Thymus (tissue), 11 donors: ENCODE results near the gene FGF2. TPM values are rescaled to one million over a fixed set of nuclear protein-coding genes. Genes with fewer than 3 reads are reported as not detected.
"Not testable (repeated sequence)": the region's sequence is repeated elsewhere in the genome, so short reads cannot be mapped to it uniquely, and the experiment has no call there.

Source experiments
- DNase-seq, 9 donors: peaks; one replicate each; pipeline ENCODE4 v3.0.0-alpha.2; 2013; ENCODE audit warnings: low spot score in 9 of 9, low read depth in 6 of 9, missing footprints in 1 of 9
- H3K27ac ChIP-seq, 2 donors: one replicate each; pipeline ENCODE4 v1.5.1; 2013; ENCODE audit warnings: control low read depth in 1 of 2, low read depth in 1 of 2, low read length in 1 of 2, mild to moderate bottlenecking in 1 of 2, moderate library complexity in 1 of 2
- H3K27me3 ChIP-seq, 2 donors: one replicate each; pipeline ENCODE4 v1.5.1; 2013; ENCODE audit warnings: low read length in 1 of 2; ENCODE audit not compliant: control insufficient read depth in 2 of 2, insufficient read depth in 1 of 2
- H3K36me3 ChIP-seq, 2 donors: one replicate each; pipeline ENCODE4 v1.5.1; 2013; ENCODE audit warnings: low read length in 1 of 2, mild to moderate bottlenecking in 1 of 2, moderate library complexity in 1 of 2; ENCODE audit not compliant: control insufficient read depth in 2 of 2, insufficient read depth in 2 of 2
- H3K4me1 ChIP-seq, 2 donors: one replicate each; pipeline ENCODE4 v1.5.1; 2013; ENCODE audit warnings: low read length in 2 of 2; ENCODE audit not compliant: control insufficient read depth in 2 of 2, insufficient read depth in 2 of 2
- H3K4me3 ChIP-seq, 2 donors: one replicate each; pipeline ENCODE4 v1.5.1; 2013; ENCODE audit warnings: low read length in 2 of 2, control low read depth in 1 of 2, mild to moderate bottlenecking in 1 of 2
- H3K9me3 ChIP-seq, 2 donors: one replicate each; pipeline ENCODE4 v1.5.1; 2013; ENCODE audit warnings: low read length in 1 of 2, mild to moderate bottlenecking in 1 of 2; ENCODE audit not compliant: control insufficient read depth in 2 of 2, insufficient read depth in 1 of 2
- WGBS: extraction: QIAGEN DNeasy Blood & Tissue Kit; methylation state at CpG from one replicate; pipeline ENCODE4 v1.1.7; 2013; 5-methylcytosine and 5-hydroxymethylcytosine counted together
- polyA plus RNA-seq: library from polyadenylated mRNA; stranded (reverse); fragments of 200-250 nt; gene quantifications from one replicate; pipeline ENCODE4 v1.2.3, GENCODE V29; 2013
- total RNA-seq: library from RNA; stranded (reverse); fragments of 120-200 nt; gene quantifications from one replicate; pipeline ENCODE4 v1.2.4, GENCODE V29; 2013
- donor health status: healthy.

FGF2 gene
- total and polyA plus RNA-seq, 2 donors: 2.0 to 3.7 TPM

DNA sequence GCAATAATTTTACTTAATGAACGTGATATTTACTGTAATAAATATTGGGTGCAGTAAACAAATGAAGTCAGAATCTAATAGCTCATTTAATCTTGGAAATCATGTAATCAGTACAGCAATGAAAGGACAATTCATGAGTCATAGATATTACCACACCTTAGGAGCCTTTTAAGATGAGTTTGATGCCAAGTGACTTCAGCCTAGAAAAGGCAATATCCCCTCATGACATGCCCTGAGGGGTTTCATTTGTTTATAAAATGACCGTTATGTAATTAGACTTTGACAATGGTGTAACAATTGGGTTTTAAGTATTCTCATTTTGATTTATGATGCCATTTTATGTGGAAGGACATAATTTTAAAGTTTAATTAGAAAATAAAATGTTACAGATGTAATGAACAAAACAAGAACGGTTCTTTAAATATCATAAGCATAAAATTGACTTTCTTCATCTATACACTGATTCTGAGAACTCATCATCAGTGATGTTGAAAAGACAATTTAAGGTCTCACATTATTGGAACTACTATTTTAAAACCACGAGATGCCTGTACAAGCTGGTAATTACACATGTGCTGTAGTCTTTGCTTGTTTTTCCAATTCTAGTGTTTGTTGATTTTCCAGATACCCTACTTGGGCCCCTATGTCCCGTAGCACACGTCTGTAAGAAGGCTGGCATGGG lies 5.0 kb downstream of the FGF2 start:
- H3K27me3 ChIP-seq: peaks cover 33 to 51% of the 10 kb centered on the region in 2 donors
- no peaks in the 10 kb centered on the region for H3K9me3 ChIP-seq
- DNase-seq: no peak
- H3K4me3 ChIP-seq: no peak overlapping the region
- no peaks in the 10 kb centered on the region for H3K36me3 ChIP-seq
- H3K4me1 ChIP-seq: peaks cover 0 to 11% of the 10 kb centered on the region in 2 donors
- no peak overlapping the region for H3K27ac ChIP-seq
- WGBS: 94% methylated on average over 6 of the region's 6 CpGs

GRCh38 chr4:122832732-122833131 lies 6.1 kb downstream of the FGF2 start:
- Histone ChIP-seq H3K9me3 (no peaks in the 10 kb centered on the region), H3K4me3 (no peak overlapping the region), H3K27me3 (peaks cover 22 to 41% of the 10 kb centered on the region in 2 donors), H3K27ac (no peak overlapping the region), H3K4me1 (peaks cover 0 to 4% of the 10 kb centered on the region in 2 donors), H3K36me3 (no peaks in the 10 kb centered on the region)
- 98% methylated on average over 1 of the region's 1 CpG for WGBS
- no peak for DNase-seq

DNA sequence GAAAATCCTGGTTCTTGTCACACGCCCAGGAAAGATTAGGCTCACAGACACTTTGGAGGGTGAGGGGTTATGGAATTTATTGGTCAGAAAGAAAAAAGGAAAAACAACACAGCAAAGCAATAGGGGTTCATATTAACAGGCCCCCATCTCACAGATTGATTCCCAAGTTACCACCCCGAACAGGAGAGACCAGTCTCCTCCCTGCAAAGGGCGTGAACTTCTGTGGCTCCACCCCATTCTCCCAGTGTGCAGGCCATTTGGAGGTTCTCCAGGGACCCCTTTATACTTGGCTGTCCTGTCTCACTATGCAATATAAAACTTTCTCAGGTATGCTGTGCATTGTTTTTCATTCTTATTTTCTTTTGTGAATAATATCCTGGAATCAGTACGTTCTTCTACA lies 7.4 kb downstream of the FGF2 start:
- no peak for DNase-seq
- 92% methylated on average over 4 of the region's 4 CpGs for WGBS
- peaks cover 12 to 28% of the 10 kb centered on the region in 2 donors for H3K27me3 ChIP-seq
- no peaks in the 10 kb centered on the region for H3K9me3 ChIP-seq
- H3K27ac ChIP-seq: no peak overlapping the region
- H3K4me3 ChIP-seq: no peak overlapping the region
- H3K36me3 ChIP-seq: no peaks in the 10 kb centered on the region
- H3K4me1 ChIP-seq: no peaks in the 10 kb centered on the region

DNA sequence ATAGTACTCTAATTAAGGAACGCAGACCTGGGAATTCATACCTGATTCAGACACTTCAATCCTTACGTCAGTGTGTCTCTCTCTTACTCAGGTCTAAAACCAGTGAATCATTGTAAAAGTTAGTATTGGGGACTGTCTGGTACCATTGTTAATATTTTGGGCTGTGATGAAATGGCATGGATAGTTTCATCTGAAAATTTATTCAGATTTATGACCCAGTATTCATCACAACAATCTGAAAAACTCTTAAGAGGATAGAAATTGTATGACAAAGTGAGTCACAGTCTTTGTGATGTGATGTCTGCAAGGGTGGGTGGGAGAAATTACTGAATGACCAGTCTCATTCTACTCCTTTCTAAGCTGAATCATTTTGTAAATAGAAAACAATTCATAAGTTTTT lies 10.3 kb downstream of the FGF2 start:
- Histone ChIP-seq H3K4me1 (no peaks in the 10 kb centered on the region), H3K4me3 (no peak overlapping the region), H3K27me3 (peaks cover 0 to 6% of the 10 kb centered on the region in 2 donors), H3K36me3 (no peaks in the 10 kb centered on the region), H3K27ac (no peak overlapping the region), H3K9me3 (no peaks in the 10 kb centered on the region)
- no peak for DNase-seq
- WGBS: 97% methylated on average over 2 of the region's 2 CpGs

DNA sequence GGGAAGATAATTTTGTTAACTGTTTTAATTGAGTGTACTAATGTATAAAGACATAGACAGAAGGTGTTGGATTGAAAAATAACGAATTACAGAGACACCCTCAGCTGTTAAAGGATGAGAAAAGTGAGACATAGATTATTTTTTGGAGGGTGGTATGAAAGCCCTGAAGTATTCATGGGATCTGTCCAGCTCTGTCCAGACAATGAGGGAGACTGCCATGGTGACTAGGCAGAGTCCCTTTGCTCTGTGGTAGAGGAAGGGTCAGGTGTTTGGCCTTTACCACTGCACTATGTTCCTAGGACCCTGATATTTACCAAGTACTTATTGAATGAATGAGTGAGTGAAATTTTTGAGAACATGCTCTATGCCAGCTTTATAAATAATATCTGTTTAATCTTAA lies 11.4 kb downstream of the FGF2 start:
- Histone ChIP-seq H3K27me3 (peaks cover 0 to 3% of the 10 kb centered on the region in 2 donors), H3K27ac (no peak overlapping the region), H3K4me3 (no peak overlapping the region), H3K36me3 (no peaks in the 10 kb centered on the region), H3K4me1 (no peaks in the 10 kb centered on the region), H3K9me3 (no peaks in the 10 kb centered on the region)
- WGBS: 71% methylated on average over 1 of the region's 1 CpG
- no peak for DNase-seq

GRCh38 chr4:122842392-122842791 lies 15.8 kb downstream of the FGF2 start:
- no peaks in the 10 kb centered on the region for H3K27me3 ChIP-seq
- no peak for DNase-seq
- H3K4me3 ChIP-seq: no peak overlapping the region
- H3K9me3 ChIP-seq: no peaks in the 10 kb centered on the region
- no peaks in the 10 kb centered on the region for H3K4me1 ChIP-seq
- 90% methylated on average over 1 of the region's 1 CpG for WGBS
- H3K36me3 ChIP-seq: no peaks in the 10 kb centered on the region
- no peak overlapping the region for H3K27ac ChIP-seq

DNA sequence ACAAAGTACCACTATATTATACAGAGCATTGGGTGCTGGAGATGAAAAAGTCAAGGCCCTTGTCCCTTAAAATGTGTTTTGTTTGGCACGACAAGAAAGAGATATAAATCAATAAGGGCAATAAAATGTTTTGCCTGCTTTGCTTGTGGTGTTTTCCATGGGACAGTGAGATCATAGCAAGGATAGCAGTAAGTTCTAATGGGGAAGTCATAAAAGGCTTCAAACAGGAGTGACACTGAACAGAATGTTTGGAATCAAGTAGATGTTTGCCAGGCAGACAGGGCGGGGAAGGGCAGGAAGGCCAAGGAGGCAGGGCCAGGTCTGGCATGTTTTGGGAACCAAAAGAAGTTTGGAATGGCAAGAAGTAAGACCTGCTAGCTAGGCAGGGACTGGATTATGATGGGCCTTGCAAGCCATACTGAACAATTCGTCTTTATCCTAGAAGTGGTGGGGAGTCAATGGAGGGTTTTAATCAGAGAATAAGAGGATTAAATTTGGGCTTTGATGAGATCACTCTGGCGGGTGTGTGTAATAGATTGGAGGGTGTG lies 16.4 kb downstream of the FGF2 start:
- H3K27me3 ChIP-seq: no peaks in the 10 kb centered on the region
- no peak overlapping the region for H3K27ac ChIP-seq
- DNase-seq: no peak
- H3K9me3 ChIP-seq: no peaks in the 10 kb centered on the region
- H3K4me3 ChIP-seq: no peak overlapping the region
- no peaks in the 10 kb centered on the region for H3K4me1 ChIP-seq
- WGBS: 93% methylated on average over 4 of the region's 4 CpGs
- no peaks in the 10 kb centered on the region for H3K36me3 ChIP-seq

DNA sequence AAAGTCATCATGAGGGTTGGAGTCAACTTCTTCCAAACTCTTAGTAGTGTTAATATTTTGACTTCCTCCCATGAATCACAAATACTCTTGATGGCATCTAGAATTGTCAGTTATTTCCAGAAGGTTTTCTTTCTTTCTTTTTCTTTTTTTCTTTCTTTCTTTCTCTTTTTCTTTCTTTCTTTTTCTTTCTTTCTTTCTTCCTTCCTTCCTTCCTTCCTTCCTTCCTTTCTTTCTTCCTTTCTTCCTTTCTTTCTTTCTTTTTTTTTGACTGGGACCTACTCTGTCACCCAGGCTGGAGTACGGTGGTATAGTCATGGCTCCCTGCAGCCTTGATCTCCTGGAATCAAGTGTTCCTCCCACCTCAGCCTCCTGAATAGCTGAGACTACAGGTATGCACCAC lies 17.8 kb downstream of the FGF2 start:
- H3K4me1 ChIP-seq, H3K27ac ChIP-seq, DNase-seq, H3K4me3 ChIP-seq, H3K36me3 ChIP-seq, H3K27me3 ChIP-seq, H3K9me3 ChIP-seq: not testable (repeated sequence)
- WGBS: 98% methylated on average over 1 of the region's 1 CpG

DNA sequence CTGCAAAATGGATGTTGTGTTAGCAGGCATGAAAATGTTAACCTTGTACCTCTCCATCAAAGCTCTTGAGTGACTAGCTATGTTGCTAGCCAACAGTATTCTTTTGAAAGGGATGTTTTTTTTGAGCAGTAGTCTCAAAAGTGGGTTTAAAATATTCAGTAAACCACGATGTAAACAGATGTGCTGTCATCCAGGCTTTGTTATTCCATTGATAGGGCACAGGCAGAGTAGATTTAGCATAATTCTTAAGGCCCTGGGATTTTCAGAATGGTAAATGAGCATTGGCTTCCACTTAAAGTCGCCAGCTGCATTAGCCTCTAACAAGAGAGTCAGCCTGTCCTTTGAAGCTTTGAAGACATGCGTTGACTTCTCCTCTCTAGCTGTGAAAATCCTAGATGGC lies 18.4 kb downstream of the FGF2 start:
- DNase-seq: no peak
- Histone ChIP-seq H3K4me1 (no peaks in the 10 kb centered on the region), H3K27me3 (no peaks in the 10 kb centered on the region), H3K9me3 (no peaks in the 10 kb centered on the region), H3K4me3 (no peak overlapping the region), H3K36me3 (no peaks in the 10 kb centered on the region), H3K27ac (no peak overlapping the region)
- WGBS: 93% methylated on average over 3 of the region's 3 CpGs
